BE2C (cell line): Measurements from ENCODE around the gene ZNF124.

Source experiments
- DNase-seq: peaks from one replicate; pipeline ENCODE4 v3.0.0-alpha.2; 2020
- H3K27me3 ChIP-seq: fragments of 250-450 bp; sonication (Bioruptor Pico); 2 replicates; pipeline ENCODE4 v1.5.1; 2020; ENCODE audit warnings: mild to moderate bottlenecking
- H3K36me3 ChIP-seq: fragments of 250-450 bp; sonication (Bioruptor Pico); 2 replicates; pipeline ENCODE4 v1.5.1; 2020; ENCODE audit warnings: mild to moderate bottlenecking
- H3K4me1 ChIP-seq: fragments of 250-450 bp; sonication (Bioruptor Pico); 2 replicates; pipeline ENCODE4 v1.5.1; 2020
- H3K4me3 ChIP-seq: 2 replicates; pipeline ENCODE4 v1.5.1; 2011; ENCODE audit warnings: low read depth, low read length
- H3K9me3 ChIP-seq: fragments of 250-450 bp; sonication (Bioruptor Pico); 2 replicates; pipeline ENCODE4 v1.5.1; 2020
- CTCF ChIP-seq: IDR thresholded peaks from 2 replicates; pipeline ENCODE4 v1.5.1; 2012; ENCODE audit warnings: mild to moderate bottlenecking, low read depth, low read length

Gene ZNF124

GRCh38 chr1:247114351-247115140 lies 57.3 kb downstream of the ZNF124 start:
- peaks cover 20% of the 10 kb centered on the region for H3K27me3 ChIP-seq
- H3K4me1 ChIP-seq, result no peaks in the 10 kb centered on the region
- no peaks in the 10 kb centered on the region; the same call in 1 of the 2 replicates for H3K9me3 ChIP-seq
- no peaks in the 10 kb centered on the region for H3K36me3 ChIP-seq
- no peak for TF ChIP-seq CTCF
- peak; percentile 14 for DNase-seq
- H3K4me3 ChIP-seq, result no peak overlapping the region

GRCh38 chr1:247113733-247114271 lies 58.0 kb downstream of the ZNF124 start:
- peaks cover 20% of the 10 kb centered on the region for H3K27me3 ChIP-seq
- no peak overlapping the region for H3K4me3 ChIP-seq
- H3K4me1 ChIP-seq, result no peaks in the 10 kb centered on the region
- no peaks in the 10 kb centered on the region for H3K36me3 ChIP-seq
- DNase-seq, result no peak
- H3K9me3 ChIP-seq, result no peaks in the 10 kb centered on the region; the same call in 1 of the 2 replicates
- TF ChIP-seq CTCF, result no peak

- Histone ChIP-seq H3K9me3 (no peaks in the 10 kb centered on the region; the same call in 1 of the 2 replicates), H3K27me3 (peaks cover 20% of the 10 kb centered on the region), H3K4me1 (no peaks in the 10 kb centered on the region), H3K36me3 (no peaks in the 10 kb centered on the region), H3K4me3 (no peak overlapping the region)
- DNase-seq, result no peak
- no peak for TF ChIP-seq CTCF
Measured at GRCh38 chr1:247113094-247113497, 58.7 kb downstream of the ZNF124 start.

- Histone ChIP-seq H3K4me3 (peak overlapping the region; percentile 63), H3K27me3 (peaks cover 20% of the 10 kb centered on the region), H3K36me3 (no peaks in the 10 kb centered on the region), H3K4me1 (no peaks in the 10 kb centered on the region), H3K9me3 (no peaks in the 10 kb centered on the region; the same call in 1 of the 2 replicates)
- DNase-seq, result no peak
- no peak for TF ChIP-seq CTCF
Measured at GRCh38 chr1:247112479-247112781, 59.4 kb downstream of the ZNF124 start.

GRCh38 chr1:247111700-247112478 lies 59.9 kb downstream of the ZNF124 start:
- peak; percentile 32 for DNase-seq
- H3K4me3 ChIP-seq, result peak overlapping the region; percentile 63
- no peaks in the 10 kb centered on the region; the same call in 1 of the 2 replicates for H3K9me3 ChIP-seq
- peaks cover 20% of the 10 kb centered on the region for H3K27me3 ChIP-seq
- no peaks in the 10 kb centered on the region for H3K36me3 ChIP-seq
- H3K4me1 ChIP-seq, result no peaks in the 10 kb centered on the region
- no peak for TF ChIP-seq CTCF
